ENCODE data around the gene NDOR1. TPM values are rescaled to one million over a fixed set of nuclear protein-coding genes. Genes with fewer than 3 reads are reported as not detected.
"Not testable (repeated sequence)": the region's sequence is repeated elsewhere in the genome, so short reads cannot be mapped to it uniquely, and the experiment has no call there.

The NDOR1 gene
- total RNA-seq, 3 donors from 2014 or later (not counting 1 experiment from before 2014, with no cell fraction given), result 31.1 to 36.0 (median 31.9) TPM

DNA sequence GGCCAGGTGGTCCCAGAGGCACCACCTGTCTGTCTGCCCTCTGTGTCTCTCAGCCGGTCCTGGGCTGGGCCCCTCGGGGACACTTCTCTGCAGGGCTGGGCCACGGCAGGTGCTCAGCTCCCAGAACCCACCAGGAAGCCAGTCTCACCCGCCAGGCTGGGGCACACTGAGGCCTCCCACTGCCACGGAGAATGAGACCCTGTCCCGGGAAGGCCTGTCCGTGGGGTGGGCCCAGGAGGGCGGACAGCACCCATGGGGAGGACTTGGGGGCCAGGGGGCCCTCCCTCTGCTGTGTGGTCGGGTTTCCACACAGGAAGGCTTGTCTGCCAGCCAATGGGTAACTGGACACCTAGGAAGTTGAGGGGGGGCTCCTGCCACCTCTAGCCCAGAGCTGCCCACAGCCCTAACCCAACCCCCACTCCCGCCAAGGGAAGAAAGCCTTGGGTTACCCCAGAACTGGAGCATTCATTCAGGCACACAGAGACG is 31.5 kb downstream of the NDOR1 start:
- peaks cover 57% of the 10 kb centered on the region for H3K4me1 ChIP-seq (ENCODE audit: control insufficient read depth, insufficient read depth, low read length)
- no peak overlapping the region for H3K4me3 ChIP-seq (ENCODE audit: low read length)
- intact Hi-C loops (cut with micrococcal nuclease), result no loop called here
- H3K36me3 ChIP-seq (ENCODE audit: control insufficient read depth, insufficient read depth, low read length), result no peaks in the 10 kb centered on the region
- Mint-ChIP-seq H3K9me3 (no peaks in the 10 kb centered on the region), H3K4me1 (peaks cover 5 to 23% of the 10 kb centered on the region in 2 donors), H3K36me3 (no peaks in the 10 kb centered on the region), H3K4me3 (no peak overlapping the region), H3K27me3 (ENCODE audit: low read depth in 2 of 2) (peaks cover 0 to 10% of the 10 kb centered on the region in 2 donors), H3K27ac (no peak overlapping the region)
- H3K27me3 ChIP-seq (ENCODE audit: control insufficient read depth, insufficient read depth, low read length), result no peaks in the 10 kb centered on the region
- H3K27ac ChIP-seq (ENCODE audit: low read length), result no peak overlapping the region
- H3K9me3 ChIP-seq (ENCODE audit: control insufficient read depth, insufficient read depth, low read length), result no peaks in the 10 kb centered on the region
- TF ChIP-seq, protein P1, sequence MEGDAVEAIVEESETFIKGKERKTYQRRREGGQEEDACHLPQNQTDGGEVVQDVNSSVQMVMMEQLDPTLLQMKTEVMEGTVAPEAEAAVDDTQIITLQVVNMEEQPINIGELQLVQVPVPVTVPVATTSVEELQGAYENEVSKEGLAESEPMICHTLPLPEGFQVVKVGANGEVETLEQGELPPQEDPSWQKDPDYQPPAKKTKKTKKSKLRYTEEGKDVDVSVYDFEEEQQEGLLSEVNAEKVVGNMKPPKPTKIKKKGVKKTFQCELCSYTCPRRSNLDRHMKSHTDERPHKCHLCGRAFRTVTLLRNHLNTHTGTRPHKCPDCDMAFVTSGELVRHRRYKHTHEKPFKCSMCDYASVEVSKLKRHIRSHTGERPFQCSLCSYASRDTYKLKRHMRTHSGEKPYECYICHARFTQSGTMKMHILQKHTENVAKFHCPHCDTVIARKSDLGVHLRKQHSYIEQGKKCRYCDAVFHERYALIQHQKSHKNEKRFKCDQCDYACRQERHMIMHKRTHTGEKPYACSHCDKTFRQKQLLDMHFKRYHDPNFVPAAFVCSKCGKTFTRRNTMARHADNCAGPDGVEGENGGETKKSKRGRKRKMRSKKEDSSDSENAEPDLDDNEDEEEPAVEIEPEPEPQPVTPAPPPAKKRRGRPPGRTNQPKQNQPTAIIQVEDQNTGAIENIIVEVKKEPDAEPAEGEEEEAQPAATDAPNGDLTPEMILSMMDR (IDR thresholded peaks at IDR 0.05), result no peak
- ATAC-seq (no peak), DNase-seq (no peak)
- WGBS (ENCODE audit: insufficient coverage), result 26% methylated on average over 11 of the region's 11 CpGs

DNA sequence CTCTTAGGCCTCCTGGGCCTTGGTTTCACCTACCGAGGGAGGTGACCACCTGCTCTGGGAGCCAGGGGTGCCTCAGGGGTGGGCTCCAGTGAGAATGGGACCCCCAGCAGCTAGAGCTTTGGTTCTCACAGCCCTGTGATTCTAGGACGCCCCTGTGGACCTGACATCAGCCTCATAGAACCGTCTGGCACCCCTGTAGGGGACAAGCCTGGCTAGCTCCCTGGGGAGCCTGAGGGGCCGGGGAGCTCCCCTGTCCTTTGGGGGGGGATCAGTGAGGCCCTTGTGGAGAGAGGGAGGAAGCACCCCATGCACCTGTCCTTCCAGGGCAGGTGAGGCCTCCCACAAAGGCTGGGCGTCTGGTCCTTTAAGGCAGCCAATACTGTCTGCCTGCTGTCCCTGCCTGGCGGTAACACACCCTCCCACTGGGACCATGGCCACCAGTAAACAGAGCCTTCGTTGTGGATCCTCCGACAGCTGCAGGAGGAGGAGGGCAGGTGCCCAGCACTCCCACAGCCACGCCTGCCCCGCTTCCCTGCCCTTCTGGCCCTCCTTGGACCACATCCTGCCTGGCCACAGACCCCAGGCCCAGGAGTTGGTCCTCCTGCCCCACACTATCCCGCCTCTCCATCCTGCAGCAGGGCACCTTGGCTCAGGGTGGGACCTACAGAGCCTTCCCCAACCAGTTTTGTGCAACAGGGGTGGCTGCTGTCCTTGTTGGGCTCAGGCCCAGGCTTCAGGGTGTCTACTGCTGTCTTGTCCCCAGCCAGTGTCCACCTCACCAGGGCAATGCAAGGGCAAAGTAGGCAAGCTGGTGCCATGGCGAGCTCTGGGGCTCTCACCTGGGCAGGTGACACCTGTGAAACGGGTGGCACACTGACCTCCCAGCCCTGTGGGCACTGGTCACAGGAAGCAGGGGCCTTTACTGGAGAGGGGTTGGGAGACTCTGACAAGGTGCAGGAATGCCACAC is 32.5 kb downstream of the NDOR1 start:
- no peak for ATAC-seq
- H3K27me3 ChIP-seq (ENCODE audit: control insufficient read depth, insufficient read depth, low read length), result no peaks in the 10 kb centered on the region
- Mint-ChIP-seq H3K36me3 (no peaks in the 10 kb centered on the region), H3K4me3 (no peak overlapping the region), H3K4me1 (peaks cover 16 to 34% of the 10 kb centered on the region in 2 donors), H3K9me3 (no peaks in the 10 kb centered on the region), H3K27ac (no peak overlapping the region), H3K27me3 (ENCODE audit: low read depth in 2 of 2) (peaks cover 0 to 10% of the 10 kb centered on the region in 2 donors)
- TF ChIP-seq, protein P1 (IDR thresholded peaks at IDR 0.05), result no peak
- 87% methylated on average over 13 of the region's 13 CpGs for WGBS (ENCODE audit: insufficient coverage)
- no peaks in the 10 kb centered on the region for H3K9me3 ChIP-seq (ENCODE audit: control insufficient read depth, insufficient read depth, low read length)
- intact Hi-C loops (cut with micrococcal nuclease), result no loop called here
- H3K4me3 ChIP-seq (ENCODE audit: low read length), result no peak overlapping the region
- H3K27ac ChIP-seq (ENCODE audit: low read length), result no peak overlapping the region
- DNase-seq, result no peak
- peaks cover 10% of the 10 kb centered on the region for H3K36me3 ChIP-seq (ENCODE audit: control insufficient read depth, insufficient read depth, low read length)
- H3K4me1 ChIP-seq (ENCODE audit: control insufficient read depth, insufficient read depth, low read length), result peaks cover 68% of the 10 kb centered on the region

DNA sequence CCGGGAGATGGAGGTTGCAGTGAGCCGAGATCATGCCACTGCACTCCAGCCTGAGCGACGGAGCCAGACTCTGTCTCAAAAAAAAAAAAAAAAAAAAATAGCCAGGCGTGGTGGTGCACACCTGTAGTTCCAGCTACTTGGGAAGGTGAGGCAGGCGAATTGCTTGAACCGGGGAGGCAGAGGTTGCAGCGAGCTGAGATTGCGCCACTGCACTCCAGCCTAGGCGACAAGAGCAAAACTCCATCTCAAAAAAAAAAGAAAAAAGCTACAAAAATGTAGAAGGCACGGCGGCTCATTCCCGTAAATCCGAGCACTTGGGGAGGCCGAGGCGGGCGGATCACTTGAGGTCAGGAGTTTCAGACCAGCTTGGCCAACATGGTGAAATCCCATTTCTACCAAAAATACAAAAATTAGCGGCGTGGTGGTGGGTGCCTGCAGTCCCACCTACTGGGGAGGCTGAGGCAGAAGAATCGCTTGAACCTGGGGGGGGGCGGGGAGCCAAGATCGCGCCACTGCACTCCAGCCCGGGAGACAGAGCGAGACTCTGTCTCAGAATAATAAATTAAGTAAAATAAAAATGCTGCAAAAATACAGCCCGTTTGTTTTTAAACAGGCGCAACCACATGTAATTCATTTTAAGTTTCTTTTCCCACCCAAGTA is 34.2 kb downstream of the NDOR1 start:
- not testable (repeated sequence) for H3K36me3 Mint-ChIP-seq; ATAC-seq; H3K27me3 Mint-ChIP-seq (ENCODE audit: low read depth in 2 of 2); H3K27me3 ChIP-seq (ENCODE audit: control insufficient read depth, insufficient read depth, low read length); H3K9me3 ChIP-seq (ENCODE audit: control insufficient read depth, insufficient read depth, low read length); H3K9me3 Mint-ChIP-seq; DNase-seq
- H3K27ac ChIP-seq (ENCODE audit: low read length), result peak overlapping the region; percentile 49
- peak overlapping the region; percentile 76 for H3K4me3 Mint-ChIP-seq
- H3K4me1 Mint-ChIP-seq, result peaks cover 19 to 41% of the 10 kb centered on the region in 2 donors
- intact Hi-C loops (cut with micrococcal nuclease), result loop anchor here (5.0 kb wide), 2 partner anchors 37 to 447 kb away; partner anchors contain the start of genes TMEM141 and TPRN
- H3K36me3 ChIP-seq (ENCODE audit: control insufficient read depth, insufficient read depth, low read length), result peaks cover 17% of the 10 kb centered on the region
- peaks cover 64% of the 10 kb centered on the region for H3K4me1 ChIP-seq (ENCODE audit: control insufficient read depth, insufficient read depth, low read length)
- peak overlapping the region; percentile 67 to 94 for H3K27ac Mint-ChIP-seq
- 55% methylated on average over 27 of the region's 27 CpGs for WGBS (ENCODE audit: insufficient coverage)
- H3K4me3 ChIP-seq (ENCODE audit: low read length), result peak overlapping the region; percentile 46
